ENCODE data around the gene GDPD5.

- no peak for TF ChIP-seq GATA2 (IDR thresholded peaks at IDR 0.05; ENCODE audit: low read depth, low read length)
- TF ChIP-seq GATA3 (IDR thresholded peaks at IDR 0.05; ENCODE audit: low read depth, low read length) = no peak
Measured at GRCh38 chr11:75547177-75547576, 21.4 kb upstream of the GDPD5 start.

All from SH-SY5Y (cell line).